GM10847 (cell line): ENCODE results near the gene POLG.

Source experiments
- POLR2A ChIP-seq: IDR thresholded peaks from 2 replicates; pipeline ENCODE4 v1.6.1; 2011; ENCODE audit not compliant: insufficient read length; ENCODE audit errors: extremely low read depth

Gene POLG

DNA sequence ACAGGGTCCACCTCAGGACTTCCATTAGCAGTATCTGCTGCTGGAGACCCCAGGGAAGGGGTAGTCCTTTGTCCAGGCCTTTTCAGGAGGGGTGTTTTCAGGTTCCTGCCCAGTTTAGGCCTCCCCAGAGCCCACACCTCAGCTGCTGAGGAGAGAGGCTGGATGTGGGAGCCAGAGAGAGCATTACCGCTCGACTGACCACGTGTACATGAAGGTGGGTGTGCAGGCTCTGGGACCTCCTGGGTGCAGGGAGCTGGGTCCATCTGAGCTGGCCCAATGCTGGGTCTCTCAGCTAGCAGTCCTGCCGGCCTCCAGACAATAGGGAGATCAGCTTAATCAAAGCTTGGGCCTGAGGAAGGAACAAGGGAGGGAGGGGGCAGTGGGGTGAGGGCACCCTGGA, 29.1 kb upstream of the POLG start:
- no peak for TF ChIP-seq POLR2A

- no peak for TF ChIP-seq POLR2A
These were observed 28.5 kb upstream of the POLG start for GRCh38 chr15:89363133-89363532.

DNA sequence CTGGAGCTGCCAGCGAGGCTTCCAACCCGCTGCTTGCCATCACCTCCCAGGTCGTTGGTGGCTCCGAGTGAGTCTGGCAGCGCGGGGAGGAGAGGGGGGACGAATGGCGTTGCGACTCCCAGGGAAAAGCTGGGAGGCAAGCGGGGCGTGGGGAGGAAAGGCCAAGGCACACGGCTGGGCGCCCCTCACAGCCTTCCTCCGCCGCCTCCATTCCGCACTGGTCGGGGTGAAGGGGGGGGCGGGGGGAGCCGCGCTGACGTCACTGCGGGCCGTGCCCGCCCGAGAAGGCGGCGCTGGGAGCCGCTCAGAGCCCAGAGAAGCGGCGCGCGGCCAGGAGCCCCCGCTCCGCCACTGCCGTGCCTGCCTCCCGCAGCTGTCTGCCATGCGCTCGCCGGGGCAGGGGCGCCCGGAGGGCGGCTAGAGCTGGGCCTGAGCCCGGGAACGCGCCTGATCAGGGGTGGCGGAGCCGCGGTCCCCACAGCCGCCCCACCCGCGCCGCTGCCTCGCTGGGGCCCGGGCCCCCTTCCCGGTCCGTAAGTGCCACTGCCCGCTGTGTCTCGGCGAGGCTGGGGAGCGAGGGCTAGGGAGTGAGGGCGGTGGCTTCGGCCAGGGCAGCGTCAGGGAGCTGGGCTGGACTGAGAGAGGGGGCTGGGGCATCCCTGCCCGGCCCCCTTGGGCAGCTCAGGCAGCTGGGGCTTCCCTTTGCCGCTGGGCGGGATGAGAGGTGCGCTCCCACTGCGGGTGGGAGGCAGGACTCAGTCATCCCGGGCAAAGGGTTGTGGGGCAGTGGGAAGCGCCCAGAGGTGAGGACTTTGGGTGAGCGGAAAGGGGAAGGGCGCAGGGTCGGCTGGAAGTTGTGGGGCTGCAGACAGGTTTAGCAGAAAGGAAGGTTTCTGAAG, 27.8 kb upstream of the POLG start:
- TF ChIP-seq POLR2A, result no peak

GRCh38 chr15:89361451-89362202, 27.0 kb upstream of the POLG start:
- TF ChIP-seq POLR2A, result no peak

DNA sequence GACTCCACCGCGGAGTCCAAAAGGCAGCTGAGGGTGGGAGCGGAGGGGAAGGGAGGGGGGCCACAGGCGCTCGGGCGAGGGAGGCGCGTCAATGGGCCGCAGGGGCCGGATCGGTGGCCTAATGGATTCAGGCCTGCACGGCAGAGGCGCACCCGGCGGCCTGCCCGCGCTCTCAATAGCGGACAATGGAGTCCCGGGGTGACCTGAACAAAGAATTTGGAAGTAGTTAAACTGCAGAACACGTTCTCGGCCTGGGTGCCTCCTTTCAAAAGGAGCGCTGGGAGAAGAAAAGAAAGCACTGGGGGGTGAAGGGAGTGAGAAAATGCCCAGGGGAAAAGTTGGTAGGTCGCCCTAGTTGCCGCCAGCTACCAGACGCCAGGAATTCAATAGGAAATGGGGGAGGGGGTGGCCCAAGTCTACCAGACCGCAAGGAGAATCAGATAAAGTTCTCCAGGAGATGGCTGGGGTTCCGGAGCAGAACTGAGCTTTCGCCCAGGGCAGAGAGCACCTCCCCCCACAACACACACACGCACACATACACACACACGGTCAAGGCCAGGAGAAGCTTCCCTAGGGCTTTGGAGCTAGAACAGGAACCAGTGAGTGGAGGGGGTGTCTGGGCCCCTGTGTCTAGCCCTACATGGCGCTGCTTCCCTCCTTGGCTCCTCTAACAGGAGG, 25.8 kb upstream of the POLG start:
- TF ChIP-seq POLR2A, result no peak

GRCh38 chr15:89359471-89360293, 25.1 kb upstream of the POLG start:
- no peak for TF ChIP-seq POLR2A

DNA sequence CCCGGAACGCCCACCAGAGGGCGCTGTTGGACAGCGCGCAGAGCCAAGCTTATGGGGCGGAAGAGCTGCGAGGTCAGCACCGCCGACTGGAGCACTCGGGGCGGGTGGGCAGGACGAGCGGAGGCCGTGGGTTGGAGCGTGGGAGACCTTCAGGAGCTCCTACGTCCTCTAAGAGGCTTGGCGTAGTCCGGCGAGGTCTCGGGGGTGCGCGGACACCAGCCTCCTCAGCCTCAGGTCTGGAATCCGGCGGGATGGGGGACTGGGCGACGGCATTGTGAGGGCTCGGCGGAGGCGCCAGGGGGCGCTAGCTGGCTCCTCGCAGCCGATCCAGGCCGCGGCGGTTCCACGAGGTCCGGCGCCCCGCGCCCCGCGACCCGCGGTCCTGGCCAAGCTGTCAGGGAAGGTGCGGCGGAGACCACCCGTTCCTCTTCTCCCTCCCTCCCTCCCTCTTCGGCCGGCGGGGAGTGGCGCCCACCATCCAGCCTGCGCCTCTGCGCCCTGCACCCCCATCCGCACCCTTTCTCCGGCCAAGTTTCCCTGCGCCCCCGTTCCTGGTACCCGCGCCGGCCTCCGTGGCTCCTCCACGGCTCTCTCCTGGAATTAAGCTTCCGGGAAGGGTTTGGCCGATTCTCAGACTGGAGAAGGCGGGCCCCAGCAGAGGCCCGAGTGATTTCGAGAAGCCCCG, 24.3 kb upstream of the POLG start:
- TF ChIP-seq POLR2A, result no peak

DNA sequence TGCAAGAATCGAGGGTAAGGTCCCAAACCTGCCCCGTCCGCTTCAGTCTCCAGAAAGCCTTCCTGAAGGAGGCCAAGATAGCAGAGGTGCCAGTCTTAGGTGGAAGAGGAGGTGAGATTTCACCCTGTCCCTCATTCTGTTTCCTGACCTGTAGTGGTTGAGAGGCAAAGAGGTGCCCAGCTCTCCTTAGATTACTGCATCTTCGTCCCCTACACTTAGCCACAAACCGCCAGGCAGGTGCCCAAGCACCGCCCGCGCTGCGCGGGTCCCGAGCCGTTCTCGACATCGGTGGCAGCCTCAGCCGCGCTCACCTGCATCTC, 23.8 kb upstream of the POLG start:
- TF ChIP-seq POLR2A, result no peak

- no peak for TF ChIP-seq POLR2A
These were observed 22.1 kb upstream of the POLG start for GRCh38 chr15:89356634-89357298.

DNA sequence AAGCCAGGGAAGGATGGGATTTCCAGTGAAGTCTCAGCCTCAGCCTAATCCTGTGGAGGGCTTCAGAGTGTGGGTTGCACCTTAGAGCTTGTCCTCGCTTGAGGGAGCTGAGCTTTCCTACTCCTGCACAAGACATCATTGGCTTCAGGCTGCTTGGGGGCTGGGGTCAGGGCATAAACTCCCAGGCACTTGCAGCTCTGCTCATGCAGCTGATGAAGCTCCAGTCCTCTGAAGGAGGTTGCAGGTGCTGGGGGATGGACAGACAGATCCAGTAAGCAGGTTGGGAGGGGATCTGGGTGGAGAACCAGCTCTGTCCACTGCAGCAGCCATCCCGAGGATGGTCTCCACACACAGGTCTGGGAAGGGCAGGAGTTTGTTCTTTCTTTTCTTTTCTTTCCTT, 19.4 kb upstream of the POLG start:
- TF ChIP-seq POLR2A, result no peak

DNA sequence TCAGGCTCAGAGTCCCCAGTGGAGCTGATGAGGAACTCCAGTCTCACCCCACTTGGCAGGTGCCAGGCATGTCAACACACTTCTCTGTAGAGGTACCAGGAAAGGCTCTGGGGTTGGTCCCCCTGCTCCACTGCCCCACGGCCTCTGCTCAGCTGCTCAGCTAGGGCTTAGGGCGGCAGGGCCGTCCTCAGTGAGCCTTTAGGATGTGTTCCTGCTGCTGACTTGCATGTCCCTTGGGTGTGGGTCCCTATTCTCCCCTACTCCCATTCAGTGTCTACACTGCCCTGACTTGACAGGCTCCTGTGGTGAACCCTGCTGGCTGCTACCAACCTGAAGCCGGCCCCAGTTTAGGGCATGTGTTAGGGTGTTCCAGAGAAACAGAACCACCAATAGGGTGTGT, 17.9 kb upstream of the POLG start:
- no peak for TF ChIP-seq POLR2A

DNA sequence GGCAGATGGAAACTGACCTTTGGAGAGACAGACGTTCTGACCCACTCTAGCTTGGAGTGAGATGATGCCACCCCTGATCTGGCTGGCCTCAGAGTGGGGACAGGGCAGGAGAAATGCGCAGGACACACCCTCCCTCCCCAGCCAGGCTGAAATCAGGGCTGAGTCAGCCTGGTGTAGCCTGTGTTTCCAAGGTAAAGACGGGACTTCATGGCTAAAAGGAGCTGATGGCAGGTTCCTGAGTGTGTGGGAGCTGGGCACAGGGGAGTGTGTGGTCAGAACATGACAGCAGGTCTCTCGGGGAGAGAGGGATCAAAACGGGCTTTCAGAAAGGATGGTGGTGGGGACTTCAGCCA, 14.6 kb upstream of the POLG start:
- TF ChIP-seq POLR2A, result no peak

- no peak for TF ChIP-seq POLR2A
These were observed 12.1 kb upstream of the POLG start for GRCh38 chr15:89346516-89347231.
